Measurements from ENCODE around the gene ZNF528. TPM values are rescaled to one million over a fixed set of nuclear protein-coding genes. Genes with fewer than 3 reads are reported as not detected.

ZNF528 gene
- total RNA-seq, 1 donor from 2014 or later = 16.7 TPM

GRCh38 chr19:52442179-52442578, 44.5 kb downstream of the ZNF528 start:
- no peaks in the 10 kb centered on the region for H3K27me3 ChIP-seq (ENCODE audit: low read depth)
- TF ChIP-seq CTCF (IDR thresholded peaks at IDR 0.05; ENCODE audit: borderline replicate concordance) = no peak
- no peaks in the 10 kb centered on the region for H3K4me1 ChIP-seq
- no peak overlapping the region for H3K27ac ChIP-seq (replicated peaks)
- peaks cover 82% of the 10 kb centered on the region for H3K9me3 ChIP-seq (replicated peaks)
- H3K36me3 ChIP-seq = peaks cover 15% of the 10 kb centered on the region
- intact Hi-C loops (cut with micrococcal nuclease) = no loop called here
- DNase-seq = no peak
- H3K4me3 ChIP-seq = no peak overlapping the region

- H3K27me3 ChIP-seq (ENCODE audit: low read depth) = no peaks in the 10 kb centered on the region
- intact Hi-C loops (cut with micrococcal nuclease) = no loop called here
- H3K27ac ChIP-seq (replicated peaks) = no peak overlapping the region
- H3K4me3 ChIP-seq = no peak overlapping the region
- H3K9me3 ChIP-seq (replicated peaks) = peaks cover 81% of the 10 kb centered on the region
- TF ChIP-seq CTCF (IDR thresholded peaks at IDR 0.05; ENCODE audit: borderline replicate concordance) = no peak
- H3K4me1 ChIP-seq = no peaks in the 10 kb centered on the region
- no peaks in the 10 kb centered on the region for H3K36me3 ChIP-seq
- DNase-seq = no peak
Observed at GRCh38 chr19:52444506-52444905, 46.9 kb downstream of the ZNF528 start.

- H3K9me3 ChIP-seq (replicated peaks) = peaks cover 92% of the 10 kb centered on the region
- peaks cover 17% of the 10 kb centered on the region for H3K4me1 ChIP-seq
- peaks cover 17% of the 10 kb centered on the region for H3K36me3 ChIP-seq
- H3K27me3 ChIP-seq (ENCODE audit: low read depth) = peaks cover 8% of the 10 kb centered on the region
- TF ChIP-seq CTCF (IDR thresholded peaks at IDR 0.05; ENCODE audit: borderline replicate concordance) = no peak
- intact Hi-C loops (cut with micrococcal nuclease) = no loop called here
- DNase-seq = no peak
- H3K27ac ChIP-seq (replicated peaks) = no peak overlapping the region
- H3K4me3 ChIP-seq = peak overlapping the region; percentile 13
Observed at GRCh38 chr19:52451241-52451640, 53.6 kb downstream of the ZNF528 start.

GRCh38 chr19:52453324-52454094, 55.9 kb downstream of the ZNF528 start, which contains the start of gene ZNF578:
Gene ZNF578 (plus strand): TSS chr19:52453553. CDS start chr19:52501846, 48,293 bp downstream.
- peaks cover 92% of the 10 kb centered on the region for H3K9me3 ChIP-seq (replicated peaks)
- peak within 1 kb of the TSS; percentile 69 for H3K4me3 ChIP-seq
- H3K27me3 ChIP-seq (ENCODE audit: low read depth) = peaks cover 8% of the 10 kb centered on the region
- intact Hi-C loops (cut with micrococcal nuclease) = no loop called here
- H3K27ac ChIP-seq (replicated peaks) = peak within 1 kb of the TSS; percentile 39
- H3K4me1 ChIP-seq = peaks cover 17% of the 10 kb centered on the region
- peak; percentile 21 for TF ChIP-seq CTCF (IDR thresholded peaks at IDR 0.05; ENCODE audit: borderline replicate concordance)
- peak; percentile 84 for DNase-seq
- H3K36me3 ChIP-seq = peaks cover 40% of the 10 kb centered on the region

GRCh38 chr19:52464798-52465470, 67.3 kb downstream of the ZNF528 start:
- Histone ChIP-seq H3K4me3 (no peak overlapping the region), H3K9me3 (replicated peaks) (peaks cover 100% of the 10 kb centered on the region), H3K4me1 (no peaks in the 10 kb centered on the region), H3K36me3 (peaks cover 98% of the 10 kb centered on the region), H3K27ac (replicated peaks) (no peak overlapping the region), H3K27me3 (ENCODE audit: low read depth) (no peaks in the 10 kb centered on the region)
- no peak for DNase-seq
- intact Hi-C loops (cut with micrococcal nuclease) = no loop called here
- no peak for TF ChIP-seq CTCF (IDR thresholded peaks at IDR 0.05; ENCODE audit: borderline replicate concordance)

Other genes starting within 250 kb of the ZNF528 start
- 8.1 TPM for gene ZNF836, start 226.2 kb upstream of the ZNF528 start, total RNA-seq
- 395 TPM for gene PPP2R1A, start 207.8 kb upstream of the ZNF528 start, total RNA-seq
- gene ZNF766, start 128.3 kb upstream of the ZNF528 start, total RNA-seq = 9.2 TPM
- 18.9 TPM for gene ZNF480, start 100.7 kb upstream of the ZNF528 start, total RNA-seq
- 5.1 TPM for gene ZNF610, start 61.6 kb upstream of the ZNF528 start, total RNA-seq
- 24.7 TPM for gene ZNF880, start 27.9 kb upstream of the ZNF528 start, total RNA-seq
- 0.44 TPM for gene ZNF534, start 31.3 kb downstream of the ZNF528 start, total RNA-seq
- gene ZNF578, start 55.7 kb downstream of the ZNF528 start, total RNA-seq = 2.4 TPM
- 34.0 TPM for gene ZNF808, start 129.8 kb downstream of the ZNF528 start, total RNA-seq
- gene ZNF701, start 172.4 kb downstream of the ZNF528 start, total RNA-seq = 18.4 TPM
- gene ZNF83, start 240.5 kb downstream of the ZNF528 start, total RNA-seq = 21.1 TPM

Data from left ventricle myocardium inferior (tissue), 1 donor.